Fibroblast of skin of right quadriceps (primary cell): ENCODE measurements around the gene UGGT2.
A peak's percentile ranks its signal among the peaks of the same experiment; 100 is the strongest.
"Not testable (repeated sequence)": the region's sequence is repeated elsewhere in the genome, so short reads cannot be mapped to it uniquely, and the experiment has no call there.

Experiments used
- DNase-seq: peaks from one replicate; pipeline ENCODE4 v3.0.0-alpha.2; 2013

The UGGT2 gene, protein sequence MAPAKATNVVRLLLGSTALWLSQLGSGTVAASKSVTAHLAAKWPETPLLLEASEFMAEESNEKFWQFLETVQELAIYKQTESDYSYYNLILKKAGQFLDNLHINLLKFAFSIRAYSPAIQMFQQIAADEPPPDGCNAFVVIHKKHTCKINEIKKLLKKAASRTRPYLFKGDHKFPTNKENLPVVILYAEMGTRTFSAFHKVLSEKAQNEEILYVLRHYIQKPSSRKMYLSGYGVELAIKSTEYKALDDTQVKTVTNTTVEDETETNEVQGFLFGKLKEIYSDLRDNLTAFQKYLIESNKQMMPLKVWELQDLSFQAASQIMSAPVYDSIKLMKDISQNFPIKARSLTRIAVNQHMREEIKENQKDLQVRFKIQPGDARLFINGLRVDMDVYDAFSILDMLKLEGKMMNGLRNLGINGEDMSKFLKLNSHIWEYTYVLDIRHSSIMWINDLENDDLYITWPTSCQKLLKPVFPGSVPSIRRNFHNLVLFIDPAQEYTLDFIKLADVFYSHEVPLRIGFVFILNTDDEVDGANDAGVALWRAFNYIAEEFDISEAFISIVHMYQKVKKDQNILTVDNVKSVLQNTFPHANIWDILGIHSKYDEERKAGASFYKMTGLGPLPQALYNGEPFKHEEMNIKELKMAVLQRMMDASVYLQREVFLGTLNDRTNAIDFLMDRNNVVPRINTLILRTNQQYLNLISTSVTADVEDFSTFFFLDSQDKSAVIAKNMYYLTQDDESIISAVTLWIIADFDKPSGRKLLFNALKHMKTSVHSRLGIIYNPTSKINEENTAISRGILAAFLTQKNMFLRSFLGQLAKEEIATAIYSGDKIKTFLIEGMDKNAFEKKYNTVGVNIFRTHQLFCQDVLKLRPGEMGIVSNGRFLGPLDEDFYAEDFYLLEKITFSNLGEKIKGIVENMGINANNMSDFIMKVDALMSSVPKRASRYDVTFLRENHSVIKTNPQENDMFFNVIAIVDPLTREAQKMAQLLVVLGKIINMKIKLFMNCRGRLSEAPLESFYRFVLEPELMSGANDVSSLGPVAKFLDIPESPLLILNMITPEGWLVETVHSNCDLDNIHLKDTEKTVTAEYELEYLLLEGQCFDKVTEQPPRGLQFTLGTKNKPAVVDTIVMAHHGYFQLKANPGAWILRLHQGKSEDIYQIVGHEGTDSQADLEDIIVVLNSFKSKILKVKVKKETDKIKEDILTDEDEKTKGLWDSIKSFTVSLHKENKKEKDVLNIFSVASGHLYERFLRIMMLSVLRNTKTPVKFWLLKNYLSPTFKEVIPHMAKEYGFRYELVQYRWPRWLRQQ (N-terminal part only)

DNA sequence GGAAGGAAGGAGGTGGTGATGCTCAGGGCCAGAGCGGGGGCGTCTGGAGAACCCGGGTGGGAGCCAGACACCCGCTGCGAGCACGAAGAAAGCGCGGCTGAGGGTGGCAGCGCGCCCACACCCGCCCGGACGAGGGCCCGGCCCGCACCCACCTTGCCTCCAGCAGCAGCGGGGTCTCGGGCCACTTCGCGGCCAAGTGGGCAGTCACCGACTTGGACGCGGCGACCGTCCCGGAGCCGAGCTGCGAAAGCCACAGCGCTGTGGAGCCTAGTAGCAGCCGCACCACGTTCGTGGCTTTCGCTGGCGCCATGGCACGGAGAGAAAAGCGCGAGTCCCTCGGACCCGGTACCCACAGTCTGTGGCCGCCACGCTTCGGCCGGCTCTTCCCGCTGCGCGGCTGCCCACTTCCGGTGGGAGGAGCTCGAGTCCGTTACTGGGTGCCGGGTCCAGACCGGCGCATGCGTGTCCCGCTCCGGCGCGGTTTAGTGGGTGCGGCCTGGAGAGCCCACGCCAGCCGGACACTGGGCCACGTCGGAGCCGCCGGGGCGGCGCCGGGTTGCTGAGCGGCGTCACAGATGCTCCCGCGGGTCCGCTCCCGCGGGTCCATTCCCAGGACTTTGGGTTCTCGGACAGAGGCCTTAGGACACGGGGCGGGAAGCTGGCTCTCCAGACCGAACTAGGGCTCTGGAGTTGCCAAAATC is at the start of gene UGGT2:
Gene UGGT2, minus strand, starts transcription at position 399 of the 701 bp plus-strand sequence. Its CDS starts 89 bp downstream, at position 310.
- peak; percentile 92 for DNase-seq

DNA sequence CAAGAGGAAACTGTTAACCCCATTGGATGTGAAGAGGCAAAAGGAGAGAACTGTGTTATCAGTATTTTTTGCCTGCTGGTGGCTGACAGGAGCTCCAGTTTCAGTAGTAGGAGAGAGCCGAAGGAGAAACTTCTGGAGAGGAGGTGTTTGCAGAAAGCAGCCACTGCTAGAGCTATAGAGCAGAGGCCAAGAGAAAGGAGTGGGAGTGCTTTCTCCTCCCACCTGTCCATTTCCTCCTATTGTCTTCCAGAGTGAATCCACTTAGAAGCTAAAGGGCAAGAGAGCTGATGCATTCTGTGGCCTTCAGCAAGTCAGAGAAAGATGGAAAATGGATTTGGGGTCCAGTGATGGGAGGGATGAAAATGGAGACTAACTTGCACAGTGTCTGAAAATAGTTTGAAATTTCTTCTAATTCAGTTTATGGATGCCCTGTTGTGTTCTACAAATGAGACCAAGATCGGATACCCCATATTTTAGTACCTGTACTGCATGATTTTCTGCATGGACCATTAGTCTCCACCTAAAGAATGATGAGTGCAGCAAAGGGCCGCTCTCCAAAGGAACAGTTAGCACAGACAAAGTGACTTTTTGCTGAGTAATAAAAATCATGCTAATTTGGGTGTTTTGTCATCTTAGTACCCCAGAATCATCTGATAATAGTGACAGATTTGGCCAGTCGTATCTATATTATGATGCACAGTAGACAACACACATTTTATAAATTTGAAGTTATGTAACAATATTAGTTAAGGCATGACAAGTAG is 47.4 kb upstream of the UGGT2 start:
- no peak for DNase-seq

- DNase-seq = no peak
These were observed 40.2 kb upstream of the UGGT2 start for GRCh38 chr13:96093296-96094006.

DNA sequence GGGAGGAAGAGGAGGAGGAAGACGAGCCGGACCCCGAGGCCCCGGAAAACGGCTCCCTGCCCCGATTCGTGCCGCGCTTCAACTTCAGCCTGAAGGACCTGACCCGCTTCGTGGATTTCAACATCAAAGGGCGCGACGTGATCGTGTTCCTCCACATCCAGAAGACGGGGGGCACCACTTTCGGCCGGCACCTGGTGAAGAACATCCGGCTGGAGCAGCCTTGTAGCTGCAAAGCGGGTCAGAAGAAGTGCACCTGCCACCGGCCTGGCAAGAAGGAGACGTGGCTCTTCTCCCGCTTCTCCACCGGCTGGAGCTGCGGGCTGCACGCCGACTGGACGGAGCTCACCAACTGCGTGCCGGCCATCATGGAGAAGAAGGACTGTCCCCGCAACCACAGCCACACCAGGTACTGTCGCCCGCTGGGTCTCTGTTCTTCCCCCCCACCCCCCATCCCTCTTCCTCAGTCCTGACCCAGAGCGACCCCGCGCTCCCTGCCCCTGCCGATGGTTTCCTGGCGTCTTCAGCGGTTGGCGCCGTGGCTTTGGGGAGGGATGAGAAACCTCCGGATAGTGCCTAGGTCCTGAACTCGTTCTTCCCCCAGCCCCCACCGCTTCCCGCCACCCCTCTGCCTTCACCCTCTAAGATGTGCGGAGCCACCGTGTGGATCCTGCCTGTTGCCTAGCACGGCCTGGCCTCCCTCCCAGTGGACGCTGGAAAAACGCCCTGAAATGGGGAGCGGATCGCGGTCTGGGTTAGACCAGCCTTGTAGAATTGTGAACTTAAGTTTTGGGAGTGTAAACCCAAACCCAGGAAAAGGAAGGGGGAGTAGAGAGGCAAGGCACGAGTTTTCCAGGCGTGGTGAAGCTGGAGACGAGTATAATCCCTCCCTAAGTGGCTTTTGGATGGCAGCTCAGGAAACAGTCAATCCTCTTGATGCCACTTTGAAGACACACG is 38.2 kb upstream of the UGGT2 start:
- DNase-seq = no peak

GRCh38 chr13:96090240-96091101 is 37.3 kb upstream of the UGGT2 start:
- no peak for DNase-seq

- no peak for DNase-seq
These were observed 36.6 kb upstream of the UGGT2 start, which contains the start of gene HS6ST3 for GRCh38 chr13:96089749-96090239. HS6ST3 (plus strand) TSS chr13:96090107.

- no peak for DNase-seq
These were observed 35.9 kb upstream of the UGGT2 start for GRCh38 chr13:96089139-96089538.

DNA sequence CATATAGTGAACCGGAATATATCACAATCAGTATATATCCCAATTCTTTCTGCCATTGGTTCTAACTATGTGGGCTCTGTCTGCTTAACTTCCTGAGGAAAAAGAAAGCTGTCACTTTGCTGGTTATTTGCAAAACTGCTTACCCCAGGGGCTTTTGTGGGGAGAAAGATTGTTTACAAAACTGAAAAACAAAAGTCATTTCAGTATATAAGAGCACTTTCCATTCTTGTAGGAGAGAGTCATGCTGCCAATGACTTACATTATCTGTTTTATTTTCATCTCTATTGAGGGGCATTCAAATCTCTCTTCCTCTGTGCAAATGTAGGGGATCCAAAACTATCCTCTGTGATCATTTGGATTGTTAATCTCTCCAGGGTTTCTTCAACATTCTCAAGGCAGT is 33.5 kb upstream of the UGGT2 start:
- no peak for DNase-seq

- no peak for DNase-seq
These were observed 29.4 kb upstream of the UGGT2 start for GRCh38 chr13:96082640-96083039.

- DNase-seq = no peak
These were observed 28.7 kb upstream of the UGGT2 start for GRCh38 chr13:96081888-96082287.

GRCh38 chr13:96080676-96081075 is 27.5 kb upstream of the UGGT2 start:
- no peak for DNase-seq

DNA sequence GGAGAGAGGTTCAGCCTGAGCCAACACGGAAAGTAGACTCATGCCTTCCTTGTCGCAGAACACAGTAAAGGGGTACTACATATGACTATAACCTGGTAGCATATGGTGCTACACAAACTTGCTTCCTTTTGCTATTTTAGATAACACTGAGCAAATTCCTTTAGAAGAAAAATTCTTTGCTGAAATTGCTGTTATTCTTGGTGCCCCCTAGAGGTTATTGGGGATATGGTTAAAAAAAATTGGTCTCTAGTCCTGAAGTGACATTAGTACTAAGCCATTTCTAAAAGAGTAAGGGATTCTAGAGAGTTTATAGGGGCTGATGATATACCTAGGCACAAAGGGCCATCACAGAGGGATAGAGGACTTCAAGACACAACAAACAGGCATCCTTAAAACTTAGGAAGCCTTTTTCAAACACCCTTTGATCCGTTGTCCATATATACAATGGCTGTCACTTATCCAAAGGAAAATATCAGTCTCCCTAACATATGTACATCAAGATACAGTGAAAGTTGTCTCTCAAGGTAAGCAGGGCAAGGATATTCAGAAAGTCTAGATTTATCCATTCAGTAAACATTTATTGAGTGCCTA is 22.8 kb upstream of the UGGT2 start:
- peak; percentile 6 for DNase-seq

- DNase-seq = no peak
These were observed 19.2 kb upstream of the UGGT2 start for GRCh38 chr13:96072392-96072791.

GRCh38 chr13:96071504-96071903 is 18.3 kb upstream of the UGGT2 start:
- DNase-seq = no peak

DNA sequence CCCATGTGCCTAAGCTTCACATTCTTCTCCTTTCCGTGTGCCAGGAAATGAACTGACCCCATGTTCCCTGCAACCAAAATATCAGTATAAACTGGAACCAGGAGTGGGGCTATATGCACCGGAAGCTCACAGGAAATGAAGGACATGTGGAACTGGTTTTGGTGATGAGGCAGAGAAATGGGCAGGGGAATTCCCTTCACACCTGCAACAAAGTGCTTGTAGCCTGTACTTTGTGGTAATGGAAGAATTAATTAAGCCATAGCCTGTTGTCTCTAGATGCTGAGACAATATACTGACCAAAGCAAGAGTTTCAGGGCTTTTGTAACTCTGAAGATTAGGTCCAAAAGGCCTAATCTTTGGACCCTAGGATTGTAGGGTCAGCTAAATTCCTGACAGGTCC is 15.5 kb upstream of the UGGT2 start:
- DNase-seq = no peak

- DNase-seq = no peak
These were observed 12.6 kb upstream of the UGGT2 start for GRCh38 chr13:96065849-96066248.

- peak; percentile 55 for DNase-seq
These were observed 572 bp downstream of the UGGT2 start for GRCh38 chr13:96052656-96053002.

GRCh38 chr13:96051946-96052345 is 1.3 kb downstream of the UGGT2 start:
- not testable (repeated sequence) for DNase-seq
